MM.1S (cell line): ENCODE data around the gene GNG12.

Experiments used
- EZH2 ChIP-seq: fragments of 300-600 bp; sonication (generic); optimal IDR thresholded peaks from 2 replicates; pipeline ENCODE3; 2017; ENCODE audit warnings: low read depth, mild to moderate bottlenecking, antibody characterized with exemption, low read length, mixed read lengths
- EZH2phosphoT487 ChIP-seq: fragments of 300-600 bp; sonication (generic); IDR thresholded peaks from 2 replicates; pipeline ENCODE4 v1.6.1; 2018; ENCODE audit warnings: antibody characterized with exemption, low read length
- TF ChIP-seq, protein P1 (sequence below): fragments of 300-600 bp; sonication (generic); IDR thresholded peaks from 2 replicates; pipeline ENCODE4 v1.5.1; 2016; ENCODE audit warnings: antibody characterized with exemption, low read length, mixed read lengths

DNA sequence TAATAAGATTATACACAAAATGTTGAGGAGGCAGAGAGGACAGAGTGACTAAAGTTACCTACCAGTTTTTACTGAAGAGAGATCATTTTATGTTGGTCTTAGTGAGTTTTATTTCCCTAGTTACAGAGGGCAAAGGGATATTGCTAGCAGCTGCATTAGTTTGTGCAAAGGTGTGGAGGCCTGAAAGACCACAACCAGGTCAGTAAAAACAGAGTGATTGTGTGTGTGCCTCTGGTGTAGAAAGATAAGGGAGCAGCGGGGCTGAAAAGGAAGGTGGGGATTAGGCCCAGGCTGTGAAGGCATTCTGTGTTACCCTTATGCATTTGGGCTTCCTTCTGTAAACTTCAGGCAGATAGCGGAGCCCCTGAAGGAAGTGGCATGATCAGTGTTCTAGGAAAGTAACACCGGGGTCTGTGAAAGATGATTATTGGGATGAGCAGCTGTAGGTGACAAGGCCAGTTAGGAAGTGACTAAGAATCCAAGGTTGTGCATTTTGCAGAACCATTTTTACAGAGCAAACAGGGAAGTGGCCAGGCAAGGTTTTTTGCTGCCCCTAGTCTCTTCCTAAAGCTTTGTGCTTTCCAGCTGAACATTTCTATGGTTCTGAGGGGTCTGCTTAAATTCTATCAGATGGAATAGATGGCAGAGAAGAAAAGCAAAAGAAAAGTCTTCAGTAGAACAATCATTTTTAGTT, 144.6 kb downstream of the GNG12 start:
- TF ChIP-seq, protein P1, sequence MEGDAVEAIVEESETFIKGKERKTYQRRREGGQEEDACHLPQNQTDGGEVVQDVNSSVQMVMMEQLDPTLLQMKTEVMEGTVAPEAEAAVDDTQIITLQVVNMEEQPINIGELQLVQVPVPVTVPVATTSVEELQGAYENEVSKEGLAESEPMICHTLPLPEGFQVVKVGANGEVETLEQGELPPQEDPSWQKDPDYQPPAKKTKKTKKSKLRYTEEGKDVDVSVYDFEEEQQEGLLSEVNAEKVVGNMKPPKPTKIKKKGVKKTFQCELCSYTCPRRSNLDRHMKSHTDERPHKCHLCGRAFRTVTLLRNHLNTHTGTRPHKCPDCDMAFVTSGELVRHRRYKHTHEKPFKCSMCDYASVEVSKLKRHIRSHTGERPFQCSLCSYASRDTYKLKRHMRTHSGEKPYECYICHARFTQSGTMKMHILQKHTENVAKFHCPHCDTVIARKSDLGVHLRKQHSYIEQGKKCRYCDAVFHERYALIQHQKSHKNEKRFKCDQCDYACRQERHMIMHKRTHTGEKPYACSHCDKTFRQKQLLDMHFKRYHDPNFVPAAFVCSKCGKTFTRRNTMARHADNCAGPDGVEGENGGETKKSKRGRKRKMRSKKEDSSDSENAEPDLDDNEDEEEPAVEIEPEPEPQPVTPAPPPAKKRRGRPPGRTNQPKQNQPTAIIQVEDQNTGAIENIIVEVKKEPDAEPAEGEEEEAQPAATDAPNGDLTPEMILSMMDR: no peak
- TF ChIP-seq EZH2 (no peak), EZH2phosphoT487 (no peak)
